GM18909 (cell line): ENCODE measurements around the gene DMXL1.
A peak's percentile ranks its signal among the peaks of the same experiment; 100 is the strongest.
"Not testable (repeated sequence)": the region's sequence is repeated elsewhere in the genome, so short reads cannot be mapped to it uniquely, and the experiment has no call there.

ENCODE experiments used
- ATAC-seq: cut with Tn5 transposase; IDR thresholded peaks from one replicate; pipeline ENCODE4 v1.9.1; 2021; ENCODE audit warnings: mild to moderate bottlenecking; ENCODE audit not compliant: unreplicated experiment, poor library complexity

The DMXL1 gene

DNA sequence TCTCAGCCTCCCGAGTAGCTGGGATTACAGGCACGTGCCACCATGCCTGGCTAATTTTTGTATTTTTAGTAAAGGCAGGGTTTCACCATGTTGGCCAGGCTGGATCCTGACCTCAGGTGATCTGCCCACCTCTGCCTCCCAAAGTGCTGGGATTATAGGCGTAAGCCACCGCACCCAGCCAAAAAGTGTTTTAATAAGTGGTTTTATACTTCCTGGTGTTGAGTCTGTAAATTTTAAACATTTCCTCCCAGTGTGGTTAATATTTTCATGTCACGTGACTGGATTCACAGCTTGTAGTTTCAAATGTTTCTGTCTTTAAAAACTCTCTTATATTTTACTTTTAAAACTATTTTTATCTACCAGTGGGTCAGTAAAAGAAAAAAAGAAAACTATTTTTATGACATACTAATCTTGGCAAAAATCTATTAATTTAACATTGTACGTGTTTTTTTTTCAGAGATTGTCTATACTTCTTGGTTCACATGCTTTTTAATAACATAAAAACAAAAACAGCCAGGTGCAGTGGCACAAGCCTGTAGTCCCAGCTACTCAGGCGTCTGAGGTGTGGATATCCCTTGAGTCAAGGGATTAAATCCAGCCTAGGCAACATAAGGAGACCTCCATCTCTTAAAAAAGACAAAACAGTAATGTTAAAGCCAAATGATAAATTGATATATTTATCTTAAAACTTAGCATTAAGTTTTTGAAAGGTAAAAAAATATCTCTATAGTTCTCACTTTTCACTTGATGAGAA is 117.1 kb downstream of the DMXL1 start:
- ATAC-seq, result no peak

DNA sequence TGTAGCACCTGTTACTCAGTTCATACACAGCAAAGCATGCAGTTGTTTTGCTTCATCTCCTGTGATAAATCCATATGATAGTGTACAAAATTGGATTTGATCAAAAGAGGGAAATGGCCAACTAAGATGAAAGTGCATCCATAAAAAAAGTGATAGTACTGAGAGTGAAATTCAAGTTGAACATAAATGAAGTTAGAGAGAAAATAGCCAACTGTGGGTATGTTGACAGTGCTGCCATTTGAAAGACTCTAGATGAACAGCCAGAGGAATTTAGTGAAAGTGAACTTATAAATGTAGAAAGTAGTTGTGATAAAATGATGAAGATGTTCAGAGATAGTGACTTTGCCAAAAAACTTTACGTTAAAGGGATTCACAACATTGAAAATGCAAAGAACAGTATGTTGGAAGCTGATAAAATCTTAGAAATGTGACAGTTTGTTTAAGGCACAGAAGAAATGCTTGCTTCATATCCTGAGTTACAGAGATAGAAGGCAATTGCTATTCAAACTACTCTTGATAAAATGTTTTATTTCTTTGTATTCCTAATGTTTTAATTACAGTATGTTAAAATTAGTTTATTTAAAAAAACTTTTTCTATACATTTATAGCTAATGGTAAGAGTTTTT is 119.7 kb downstream of the DMXL1 start:
- no peak for ATAC-seq

DNA sequence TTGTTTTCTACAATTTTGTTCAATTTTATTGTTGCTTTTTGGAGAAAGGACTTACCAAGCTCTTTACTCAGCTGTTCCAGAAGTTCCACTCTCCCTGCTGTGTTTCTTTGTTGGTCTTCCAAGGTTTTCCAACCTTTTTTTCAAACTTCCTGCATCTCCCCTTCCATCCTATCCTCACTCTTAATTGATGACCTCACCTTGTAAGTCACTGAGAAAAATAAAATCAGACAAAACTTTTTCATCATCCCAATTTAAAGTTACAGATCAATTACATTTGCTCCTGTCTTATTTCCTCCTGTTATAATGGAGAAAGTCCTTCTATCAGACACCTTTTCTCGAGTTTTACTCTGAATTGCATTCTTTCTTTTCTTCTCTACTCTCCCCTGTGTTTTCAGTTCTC is 121.1 kb downstream of the DMXL1 start:
- ATAC-seq, result no peak

DNA sequence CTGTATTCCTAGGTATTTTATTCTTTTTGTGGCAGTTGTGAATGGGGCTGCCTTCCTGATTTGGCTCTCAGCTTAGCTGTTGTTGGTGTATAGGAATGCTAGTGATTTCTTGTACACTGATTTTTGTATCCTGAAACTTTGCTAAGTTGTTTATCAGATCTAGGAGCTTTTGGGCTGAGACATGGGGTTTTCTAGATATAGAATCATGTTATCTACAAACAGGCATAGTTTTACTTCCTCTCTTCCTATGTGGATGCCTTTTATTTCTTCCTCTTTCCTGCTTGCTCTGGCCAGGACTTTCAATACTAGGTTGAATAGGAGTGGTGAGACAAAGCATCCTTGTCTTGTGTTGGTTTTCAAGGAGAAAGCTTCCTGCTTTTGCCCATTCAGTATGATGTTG is 129.9 kb downstream of the DMXL1 start:
- ATAC-seq, result no peak

DNA sequence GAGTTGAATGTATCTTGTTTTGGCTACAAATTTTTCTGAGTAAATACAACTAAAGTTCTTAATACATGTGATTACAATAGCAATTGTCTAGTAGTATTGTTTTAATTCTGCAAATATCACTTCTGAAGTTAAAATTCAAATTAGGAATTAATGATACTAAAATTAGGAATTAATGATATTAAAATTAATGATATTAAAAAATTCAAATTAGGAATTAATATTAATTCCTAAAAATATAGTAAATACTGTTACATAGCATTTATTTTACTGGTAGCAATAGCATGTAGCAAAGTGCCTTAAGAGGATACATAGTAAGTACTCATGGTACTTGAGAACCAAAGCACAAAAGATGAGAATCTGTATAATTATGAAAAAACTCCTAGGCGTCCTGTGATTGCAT is 136.2 kb downstream of the DMXL1 start:
- no peak for ATAC-seq

DNA sequence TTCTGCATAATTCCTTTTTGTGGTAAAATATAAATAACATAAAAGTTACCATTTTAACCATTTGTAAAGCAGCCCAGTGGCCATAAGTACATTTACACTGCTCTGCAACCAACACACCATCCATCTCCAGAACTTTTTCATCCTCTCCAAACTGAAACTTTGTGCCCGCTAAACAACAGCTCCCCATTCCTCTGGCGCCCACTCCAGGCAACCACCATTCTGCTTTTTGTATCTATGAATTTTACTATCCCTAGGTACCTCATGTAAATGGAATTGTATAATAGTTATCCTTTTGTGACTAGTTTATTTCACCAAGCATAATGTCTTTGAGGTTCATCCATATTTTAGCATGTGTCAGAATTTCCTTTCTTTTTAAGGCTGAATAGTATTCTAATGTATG is 141.1 kb downstream of the DMXL1 start:
- no peak for ATAC-seq

DNA sequence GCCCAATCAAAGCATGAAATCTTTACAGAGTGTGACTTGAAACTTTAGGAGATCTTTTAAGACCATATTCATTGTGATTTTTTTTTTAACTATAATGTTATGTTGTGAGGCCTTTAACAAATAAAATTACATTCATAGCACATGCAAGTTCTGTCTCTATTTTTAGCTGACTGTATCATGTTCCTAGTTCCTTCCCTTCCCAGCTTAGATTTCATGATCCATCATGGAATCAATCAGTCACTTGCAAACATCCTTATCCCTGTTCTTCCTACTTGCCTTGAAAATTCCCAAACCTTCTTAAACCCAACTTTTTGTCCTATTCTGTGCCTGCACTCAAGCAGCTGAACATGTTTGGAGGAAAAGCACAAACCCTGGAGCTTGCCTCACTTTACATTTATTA is 141.8 kb downstream of the DMXL1 start:
- no peak for ATAC-seq

DNA sequence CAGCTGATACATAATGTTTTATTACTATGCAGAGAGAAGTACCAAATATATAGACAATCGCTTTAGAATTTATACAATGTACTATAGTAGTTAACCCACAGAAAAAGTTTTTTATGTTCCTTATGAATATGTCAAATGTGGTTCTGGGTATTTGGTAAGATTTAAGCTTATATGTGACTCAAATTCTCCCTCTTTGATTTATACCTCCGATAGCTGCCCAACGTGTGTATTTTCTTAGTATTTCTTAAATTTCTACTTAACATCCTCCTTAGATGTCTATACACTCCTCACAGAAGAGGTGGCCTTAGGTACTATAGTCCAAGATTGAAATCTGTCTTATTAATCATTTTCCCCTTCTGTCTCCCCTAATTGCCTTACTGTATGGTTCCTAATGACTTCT is 146.3 kb downstream of the DMXL1 start:
- no peak for ATAC-seq

DNA sequence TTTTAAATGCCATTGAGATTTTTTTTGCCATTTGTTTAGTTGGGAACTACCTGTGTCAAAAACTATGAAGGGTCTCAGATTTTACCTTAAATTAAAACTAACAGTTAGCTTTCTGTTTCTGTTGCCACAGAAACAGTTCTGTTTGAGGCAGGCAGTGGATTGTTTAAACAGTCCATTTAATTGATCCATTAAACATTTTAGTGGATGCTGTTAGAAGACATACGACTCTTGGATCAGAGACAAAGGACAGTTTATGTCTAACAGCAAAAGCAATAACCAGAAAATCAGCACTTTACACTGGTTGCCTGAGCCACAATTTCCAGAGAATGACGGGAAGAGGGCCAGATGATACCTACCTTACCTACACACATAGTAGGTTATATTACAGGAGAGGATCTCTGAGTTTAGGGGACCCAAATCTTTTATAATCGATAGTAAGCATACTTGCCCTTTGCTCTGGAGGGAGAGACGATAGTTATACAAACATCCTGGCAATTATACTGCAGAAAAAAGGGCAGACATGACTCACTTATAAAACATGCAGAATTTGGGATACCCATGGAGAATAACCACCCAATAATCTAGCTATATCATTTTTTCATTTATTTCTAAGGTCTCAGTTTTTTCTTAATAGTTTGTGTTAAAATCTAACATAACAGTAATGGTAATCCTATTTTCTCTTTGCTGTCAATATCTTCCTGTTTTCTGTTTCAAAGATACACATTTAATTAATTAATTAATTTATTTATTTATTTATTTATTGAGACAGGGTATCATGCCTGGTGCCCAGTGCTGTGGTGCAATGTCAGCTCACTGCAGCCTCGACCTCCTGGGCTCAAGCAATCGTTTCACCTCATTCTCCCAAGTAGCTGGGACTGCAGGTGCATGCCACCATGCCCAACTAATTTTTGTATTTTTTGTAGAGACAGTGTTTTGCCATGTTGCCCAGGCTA is 148.2 kb downstream of the DMXL1 start:
- no peak for ATAC-seq

DNA sequence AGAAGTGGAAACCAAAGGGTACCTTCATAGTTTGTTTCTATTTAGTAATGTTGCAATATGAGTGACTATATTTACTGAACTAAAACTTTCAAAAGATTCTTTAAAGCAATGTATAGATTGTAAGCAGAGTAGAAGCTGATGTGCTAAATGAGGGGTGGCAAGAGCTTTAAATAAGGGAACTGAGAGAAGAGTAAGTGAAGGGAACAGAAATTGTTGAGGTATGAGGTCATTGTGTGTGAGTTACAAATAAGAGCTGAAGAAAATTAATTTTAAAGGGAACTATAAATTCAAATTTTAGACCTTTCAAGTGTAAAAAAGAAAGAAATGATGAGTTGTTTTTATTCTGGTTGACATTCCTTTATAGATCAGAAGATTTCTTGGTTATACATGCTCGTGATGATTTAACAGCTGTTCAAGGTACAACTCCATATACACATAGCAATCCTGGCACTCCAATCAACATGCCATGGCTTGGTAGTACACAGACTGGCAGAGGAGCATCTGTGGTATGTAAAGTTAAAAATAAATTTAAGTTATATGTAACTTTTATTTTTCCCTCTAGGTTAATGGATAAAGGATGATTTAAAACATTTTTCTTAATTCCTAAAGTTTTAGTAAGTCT is 149.8 kb downstream of the DMXL1 start:
- peak; percentile 92 for ATAC-seq

DNA sequence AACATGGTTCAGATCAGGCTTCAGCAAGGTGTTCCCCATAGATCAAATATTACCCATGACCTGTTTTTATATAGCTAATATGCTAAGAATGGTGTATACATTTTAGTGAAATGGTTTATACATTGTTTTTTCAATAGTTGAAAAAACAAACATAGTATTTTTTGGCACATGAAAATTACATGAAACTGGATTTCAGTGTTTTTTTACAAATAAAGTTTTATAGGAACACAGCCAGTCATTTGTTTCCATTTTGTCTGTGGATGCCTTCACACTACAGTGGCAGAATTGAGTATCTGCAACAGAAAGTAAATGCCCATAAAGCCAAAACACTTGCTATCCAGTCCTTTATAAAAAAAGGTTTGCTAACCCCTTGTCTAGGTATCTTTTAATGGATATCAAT is 150.4 kb downstream of the DMXL1 start:
- no peak for ATAC-seq

DNA sequence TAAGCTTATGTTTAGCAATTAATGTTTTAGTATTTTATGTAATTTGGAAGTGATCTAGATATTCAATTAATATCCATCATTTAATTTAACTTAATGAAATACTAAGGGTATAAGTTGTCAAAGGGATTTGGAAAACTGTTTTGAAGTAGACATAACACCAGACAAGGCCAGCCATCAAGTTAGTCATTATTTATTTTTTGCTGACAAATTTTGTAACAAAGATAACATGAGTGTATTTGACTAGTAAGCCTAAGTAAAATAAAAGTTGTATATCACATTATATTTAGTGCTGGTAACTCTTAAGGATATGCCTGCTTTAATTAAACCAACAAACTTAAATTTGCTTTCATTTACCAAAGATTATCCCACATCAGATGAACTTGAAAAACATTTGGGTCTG is 159.1 kb downstream of the DMXL1 start:
- ATAC-seq, result no peak

DNA sequence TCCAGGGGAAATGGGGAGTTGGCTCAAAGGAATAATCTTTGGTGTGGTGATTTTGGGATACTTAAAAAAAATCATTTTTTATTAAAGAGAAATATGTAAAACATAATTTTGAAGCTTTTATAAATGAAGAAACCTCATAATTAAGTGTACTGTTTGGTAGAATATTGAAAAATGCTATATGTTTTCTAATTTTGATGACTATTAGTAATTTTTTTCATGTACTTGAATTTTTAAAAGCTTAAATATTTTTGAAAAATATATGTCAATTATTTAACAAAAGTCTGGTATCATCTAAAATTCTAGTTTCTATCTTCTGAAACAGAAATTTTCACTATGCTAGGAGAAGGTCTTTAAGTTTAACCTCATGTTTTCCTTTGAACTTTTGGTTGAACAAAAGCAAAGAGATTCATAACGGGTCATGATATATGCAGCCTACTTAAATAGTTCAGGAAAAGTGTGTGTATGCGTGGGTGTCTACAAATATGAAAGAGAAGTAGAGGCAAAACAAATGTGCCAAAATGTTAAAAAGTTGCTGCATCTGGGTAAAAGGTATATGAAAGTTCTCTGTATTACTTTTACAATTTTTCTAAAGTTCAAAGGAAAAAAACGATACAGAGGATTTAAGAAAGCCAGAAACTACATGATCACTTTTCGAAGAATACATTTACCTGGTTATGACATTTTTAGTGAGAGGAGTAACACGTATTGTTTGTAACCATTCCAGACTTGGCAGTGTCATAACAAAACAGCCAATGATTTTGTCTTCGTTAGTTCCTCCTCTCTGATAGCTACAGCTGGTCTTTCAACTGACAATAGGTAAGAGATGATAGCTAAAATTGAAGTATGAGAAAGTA is 167.6 kb downstream of the DMXL1 start:
- no peak for ATAC-seq

DNA sequence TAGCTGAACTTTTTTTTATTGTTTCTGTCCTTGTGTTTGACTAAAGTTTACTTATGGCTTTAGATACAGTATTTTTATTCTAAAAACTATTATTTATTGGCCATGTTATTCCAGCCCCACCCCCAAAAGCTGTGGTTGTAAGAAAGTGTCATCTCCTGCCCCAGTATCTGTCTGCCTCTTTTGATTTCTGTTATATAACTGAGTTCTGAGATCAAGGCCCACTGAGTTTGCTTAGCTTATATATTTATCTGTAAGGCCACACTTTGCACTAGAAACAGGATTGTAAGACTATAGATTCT is 168.2 kb downstream of the DMXL1 start:
- no peak for ATAC-seq

DNA sequence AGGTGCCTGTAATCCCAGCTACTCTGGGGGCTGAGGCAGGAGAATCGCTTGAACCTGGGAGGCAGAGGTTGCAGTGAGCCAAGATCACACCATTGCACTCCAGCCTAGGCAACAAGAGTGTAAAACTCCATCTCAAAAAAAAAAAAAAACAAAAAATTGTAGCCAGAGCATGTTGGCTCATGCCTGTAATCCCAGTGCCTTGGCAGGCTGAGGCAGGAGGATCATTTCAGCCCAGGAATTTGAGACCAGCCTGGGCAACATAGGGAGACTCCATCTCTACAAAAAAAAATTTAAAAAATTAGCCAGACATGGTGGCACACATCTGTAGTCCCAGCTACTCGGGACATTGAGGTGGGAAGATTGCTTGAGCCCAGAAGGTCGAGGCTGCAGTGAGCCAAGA is 168.9 kb downstream of the DMXL1 start:
- not testable (repeated sequence) for ATAC-seq

DNA sequence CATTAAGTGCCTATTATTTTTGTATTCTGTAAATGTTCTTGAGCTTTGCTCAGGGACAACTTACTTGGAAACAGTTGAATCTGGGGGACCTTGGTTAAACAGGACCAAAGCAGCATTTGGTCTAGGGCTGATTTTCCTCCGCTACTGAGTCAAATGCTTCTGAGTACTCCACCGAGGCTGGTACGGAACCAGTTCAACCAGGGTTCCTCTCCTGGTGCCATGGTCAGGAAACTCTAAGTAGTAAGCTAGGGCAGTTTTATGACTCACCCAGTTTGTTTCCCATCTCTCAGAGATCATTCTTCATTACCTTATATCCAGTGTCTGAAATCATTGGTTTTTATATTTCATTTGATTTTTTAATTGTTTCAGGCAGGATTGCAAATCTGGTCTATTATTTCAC is 173.0 kb downstream of the DMXL1 start:
- no peak for ATAC-seq

DNA sequence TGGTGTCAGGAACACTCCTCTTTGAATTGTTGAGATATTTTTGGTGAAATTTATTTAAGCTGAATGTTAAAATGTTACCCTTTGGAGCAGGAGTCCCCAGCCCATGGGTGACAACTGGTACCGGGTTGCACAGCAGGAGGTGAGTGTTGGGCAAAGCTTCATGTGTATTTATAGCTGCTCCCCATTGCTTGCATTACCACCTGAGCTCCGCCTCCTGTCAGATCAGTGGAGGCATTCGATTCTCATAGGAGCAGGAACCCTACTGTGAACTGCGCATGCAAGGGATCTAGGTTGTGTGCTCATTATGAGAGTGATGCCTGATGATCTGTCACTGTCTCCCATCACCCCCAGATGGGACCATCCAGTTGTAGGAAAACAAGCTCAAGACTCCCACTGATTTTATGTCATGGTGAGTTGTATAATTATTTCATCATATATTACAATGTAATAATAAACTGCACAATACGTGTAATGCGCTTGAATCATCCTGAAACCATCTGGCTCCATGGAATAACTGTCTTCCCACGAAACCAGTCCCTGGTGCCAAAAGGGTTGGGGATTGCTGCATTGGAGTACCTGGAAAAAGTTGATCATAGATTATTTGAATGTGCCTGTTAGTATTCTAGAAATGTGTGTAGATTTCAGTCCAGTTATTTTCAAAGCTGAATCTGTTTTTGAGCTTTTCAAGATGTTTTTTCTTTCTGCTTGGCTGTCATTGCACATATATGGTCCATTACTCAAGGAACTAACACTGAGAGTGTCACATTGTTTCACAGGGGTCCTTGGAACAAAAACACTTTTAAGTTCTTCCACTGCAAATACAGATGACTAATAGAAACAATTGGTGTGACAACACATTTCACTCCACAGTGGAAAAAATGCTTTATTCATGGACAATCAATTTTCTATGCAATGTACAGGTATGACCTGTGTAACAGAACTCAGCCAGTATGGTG is 180.3 kb downstream of the DMXL1 start:
- ATAC-seq, result no peak

DNA sequence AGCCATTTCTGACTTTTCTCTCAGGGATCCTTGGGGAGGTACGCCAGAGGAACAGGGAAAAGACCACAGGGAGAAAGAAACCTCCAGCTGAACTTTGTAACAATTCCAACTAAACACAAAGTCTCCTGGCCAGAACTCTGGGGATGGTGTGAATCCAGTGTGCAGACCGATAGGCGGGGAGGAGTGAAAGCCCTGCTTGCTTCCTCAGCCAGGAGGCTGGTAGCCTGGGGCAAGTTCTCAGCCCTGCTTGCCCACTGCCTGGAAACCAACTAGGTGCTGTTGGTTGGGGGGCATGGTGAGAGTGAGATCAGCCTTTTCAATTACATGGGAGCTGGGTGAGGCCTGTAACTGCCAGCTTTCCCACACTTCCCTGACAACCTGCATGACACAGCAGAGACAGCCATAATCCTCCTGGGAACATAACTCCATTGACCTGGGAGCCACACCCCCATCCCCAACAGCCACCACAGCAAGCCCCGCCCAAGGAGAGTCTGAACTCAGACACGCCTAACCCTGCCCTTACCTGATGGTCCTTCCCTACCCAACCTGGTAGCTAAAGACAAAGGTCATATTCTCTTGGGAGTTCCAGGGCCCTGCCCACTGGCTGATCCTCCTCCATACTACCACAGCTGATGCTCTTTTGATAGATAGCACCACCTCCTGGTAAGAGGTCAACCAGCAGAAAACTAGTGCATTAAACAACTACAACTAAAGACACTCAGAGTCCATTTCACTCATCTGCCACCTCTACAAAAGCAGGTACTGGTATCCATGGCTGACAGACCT is 184.9 kb downstream of the DMXL1 start:
- ATAC-seq, result peak; percentile 43
